ENCODE results near the gene KLHL22.
"Not testable (repeated sequence)": the region's sequence is repeated elsewhere in the genome, so short reads cannot be mapped to it uniquely, and the experiment has no call there.

Gene KLHL22

GRCh38 chr22:20400606-20401375 is 94.8 kb downstream of the KLHL22 start:
- no peak for DNase-seq (ENCODE audit: low spot score)

GRCh38 chr22:20399866-20400605 is 95.6 kb downstream of the KLHL22 start:
- DNase-seq (ENCODE audit: low spot score) = no peak

GRCh38 chr22:20398420-20398819 is 97.2 kb downstream of the KLHL22 start:
- no peak for DNase-seq (ENCODE audit: low spot score)

- DNase-seq (ENCODE audit: low spot score) = no peak
Measured at GRCh38 chr22:20397498-20397897, 98.1 kb downstream of the KLHL22 start.

- no peak for DNase-seq (ENCODE audit: low spot score)
Measured at GRCh38 chr22:20396639-20397038, 99.0 kb downstream of the KLHL22 start.

GRCh38 chr22:20395907-20396287 is 99.7 kb downstream of the KLHL22 start:
- no peak for DNase-seq (ENCODE audit: low spot score)

GRCh38 chr22:20395181-20395906 is 100.3 kb downstream of the KLHL22 start:
- no peak for DNase-seq (ENCODE audit: low spot score)

- DNase-seq (ENCODE audit: low spot score) = peak; percentile 82
Measured at GRCh38 chr22:20393705-20394476, 101.7 kb downstream of the KLHL22 start, which contains the start of gene ZNF74. Gene ZNF74, plus strand, starts transcription at chr22:20394151. Its CDS starts 478 bp downstream, at chr22:20394629.

- no peak for DNase-seq (ENCODE audit: low spot score)
Measured at GRCh38 chr22:20392983-20393704, 102.5 kb downstream of the KLHL22 start.

GRCh38 chr22:20392365-20392881 is 103.2 kb downstream of the KLHL22 start:
- DNase-seq (ENCODE audit: low spot score) = not testable (repeated sequence)

All from COLO829 (cell line).